Mesenchymal stem cell (in vitro differentiated cells and primary cell): ENCODE measurements around the gene CNTNAP2.

Source experiments
- DNase-seq: peaks from one replicate; pipeline ENCODE4 v3.0.0-alpha.2; 2013
- H2AFZ ChIP-seq: one replicate; pipeline ENCODE4 v1.6.1; 2013; ENCODE audit warnings: low read depth, mild to moderate bottlenecking, control low read depth, inconsistent platforms, low read length, moderate library complexity
- H2AK5ac ChIP-seq: 2 replicates; pipeline ENCODE4 v1.6.1; 2013; ENCODE audit warnings: low read length, moderate library complexity, mild to moderate bottlenecking, inconsistent platforms; ENCODE audit not compliant: severe bottlenecking
- H2BK120ac ChIP-seq: one replicate; pipeline ENCODE4 v1.6.1; 2013; ENCODE audit warnings: low read depth, mild to moderate bottlenecking, inconsistent platforms, low read length, moderate library complexity
- H2BK12ac ChIP-seq, 2 experiments: one replicate each; pipeline ENCODE4 v1.6.1; 2013; ENCODE audit warnings: inconsistent platforms in 2 of 2, low read length in 2 of 2, mild to moderate bottlenecking in 2 of 2, moderate library complexity in 2 of 2, control low read depth in 1 of 2
- H2BK15ac ChIP-seq: one replicate; pipeline ENCODE4 v1.6.1; 2013; ENCODE audit warnings: mild to moderate bottlenecking, low read depth, inconsistent platforms; ENCODE audit not compliant: poor library complexity, severe bottlenecking
- H2BK5ac ChIP-seq: 2 replicates; pipeline ENCODE4 v1.6.1; 2013; ENCODE audit warnings: low read depth, mild to moderate bottlenecking, low read length, control low read depth, inconsistent platforms; ENCODE audit not compliant: poor library complexity, severe bottlenecking
- H3K14ac ChIP-seq, 2 experiments: one replicate each; pipeline ENCODE4 v1.6.1; 2013; ENCODE audit warnings: inconsistent platforms in 2 of 2, low read length in 2 of 2, control low read depth in 1 of 2, mild to moderate bottlenecking in 1 of 2, moderate library complexity in 1 of 2
- H3K18ac ChIP-seq, 2 experiments: one replicate each; pipeline ENCODE4 v1.6.1; 2013; ENCODE audit warnings: inconsistent platforms in 2 of 2, low read length in 2 of 2, control low read depth in 1 of 2, low read depth in 1 of 2, mild to moderate bottlenecking in 1 of 2
- H3K23ac ChIP-seq, 2 experiments: one replicate each; pipeline ENCODE4 v1.6.1; 2013; ENCODE audit warnings: inconsistent platforms in 2 of 2, low read length in 2 of 2, mild to moderate bottlenecking in 2 of 2, moderate library complexity in 2 of 2, control low read depth in 1 of 2
- H3K27ac ChIP-seq: 2 replicates; pipeline ENCODE4 v1.5.1; 2013; ENCODE audit warnings: mild to moderate bottlenecking, moderate library complexity, low read length, control low read depth, inconsistent platforms; ENCODE audit not compliant: poor library complexity, severe bottlenecking
- H3K27me3 ChIP-seq, 2 experiments: 2 replicates each; pipeline versions ENCODE4 v1.6.1 to v1.7.0; 2013; ENCODE audit warnings: low read length in 2 of 2, mild to moderate bottlenecking in 2 of 2, moderate library complexity in 2 of 2, control low read depth in 1 of 2, inconsistent platforms in 1 of 2; ENCODE audit not compliant: control insufficient read depth in 1 of 2, insufficient read depth in 1 of 2
- H3K36me3 ChIP-seq, 2 experiments: 2 replicates each; pipeline versions ENCODE4 v1.6.1 to v1.7.0; 2013; ENCODE audit warnings: low read length in 2 of 2, control low read depth in 1 of 2, inconsistent platforms in 1 of 2, low read depth in 1 of 2, mild to moderate bottlenecking in 1 of 2; ENCODE audit not compliant: insufficient read depth in 2 of 2, control insufficient read depth in 1 of 2
- H3K4ac ChIP-seq, 2 experiments: one replicate each; pipeline ENCODE4 v1.6.1; 2013; ENCODE audit warnings: inconsistent platforms in 2 of 2, low read length in 2 of 2, mild to moderate bottlenecking in 2 of 2, moderate library complexity in 2 of 2, control low read depth in 1 of 2, low read depth in 1 of 2
- H3K4me1 ChIP-seq: 2 replicates; pipeline ENCODE4 v1.6.1; 2013; ENCODE audit warnings: low read depth, low read length, control low read depth; ENCODE audit not compliant: control insufficient read depth, insufficient read depth
- H3K4me2 ChIP-seq: 2 replicates; pipeline ENCODE4 v1.6.1; 2013; ENCODE audit warnings: low read length, mild to moderate bottlenecking, inconsistent platforms; ENCODE audit not compliant: poor library complexity, severe bottlenecking
- H3K4me3 ChIP-seq, 2 experiments: 2 replicates each; pipeline versions ENCODE4 v1.5.1 to v1.7.0; 2013; ENCODE audit warnings: low read length in 2 of 2, mild to moderate bottlenecking in 2 of 2, control low read depth in 1 of 2, low read depth in 1 of 2; ENCODE audit not compliant: insufficient read depth in 1 of 2
- H3K79me1 ChIP-seq: replicated peaks from 2 replicates; pipeline ENCODE4 v1.6.1; 2013; ENCODE audit warnings: mild to moderate bottlenecking, control low read depth, low read length, inconsistent platforms; ENCODE audit not compliant: poor library complexity, severe bottlenecking
- H3K9ac ChIP-seq: 2 replicates; pipeline ENCODE4 v1.7.0; 2013; ENCODE audit warnings: mild to moderate bottlenecking, low read length, moderate library complexity
- H3K9me3 ChIP-seq: 2 replicates; pipeline ENCODE4 v1.7.0; 2013; ENCODE audit warnings: mild to moderate bottlenecking, low read length; ENCODE audit not compliant: control insufficient read depth
- H4K8ac ChIP-seq: one replicate; pipeline ENCODE4 v1.6.1; 2013; ENCODE audit warnings: inconsistent platforms, mild to moderate bottlenecking, low read length, moderate library complexity
- H4K91ac ChIP-seq: one replicate; pipeline ENCODE4 v1.6.1; 2013; ENCODE audit warnings: mild to moderate bottlenecking, low read length, inconsistent platforms
- WGBS: methylation state at CpG from one replicate; pipeline ENCODE4 v1.1.7; 2013; ENCODE audit warnings: mixed read lengths; 5-methylcytosine and 5-hydroxymethylcytosine counted together

Gene CNTNAP2

GRCh38 chr7:147276783-147277370, 1160.3 kb downstream of the CNTNAP2 start:
- Histone ChIP-seq H2BK12ac (no peak overlapping the region), H3K9ac (no peak overlapping the region), H3K4ac (no peak overlapping the region), H2AK5ac (no peak overlapping the region), H4K91ac (no peak overlapping the region), H4K8ac (no peak overlapping the region), H2BK5ac (no peak overlapping the region), H3K18ac (no peak overlapping the region), H3K4me3 (no peak overlapping the region), H2BK15ac (no peak overlapping the region), H3K27ac (no peak overlapping the region), H3K4me2 (no peak overlapping the region), H3K9me3 (peaks cover 26% of the 10 kb centered on the region), H3K79me1 (no peaks in the 10 kb centered on the region), H3K27me3 (no peaks in the 10 kb centered on the region), H2AFZ (no peak overlapping the region), H3K36me3 (no peaks in the 10 kb centered on the region), H3K14ac (no peak overlapping the region), H2BK120ac (no peak overlapping the region), H3K4me1 (no peaks in the 10 kb centered on the region), H3K23ac (no peak overlapping the region)
- DNase-seq: no peak
- 85% methylated on average over 2 of the region's 6 CpGs for WGBS

GRCh38 chr7:147279514-147279913, 1162.9 kb downstream of the CNTNAP2 start:
- Histone ChIP-seq H3K36me3 (no peaks in the 10 kb centered on the region), H3K27ac (no peak overlapping the region), H3K4me1 (no peaks in the 10 kb centered on the region), H3K79me1 (no peaks in the 10 kb centered on the region), H2BK15ac (no peak overlapping the region), H3K9ac (no peak overlapping the region), H3K18ac (no peak overlapping the region), H4K8ac (no peak overlapping the region), H2BK120ac (no peak overlapping the region), H3K4me2 (no peak overlapping the region), H3K9me3 (peaks cover 15% of the 10 kb centered on the region), H3K14ac (no peak overlapping the region), H3K27me3 (no peaks in the 10 kb centered on the region), H2BK5ac (no peak overlapping the region), H2BK12ac (no peak overlapping the region), H2AK5ac (no peak overlapping the region), H3K23ac (no peak overlapping the region), H2AFZ (no peak overlapping the region), H3K4ac (no peak overlapping the region), H3K4me3 (no peak overlapping the region), H4K91ac (no peak overlapping the region)
- no peak for DNase-seq
- 83% methylated on average over 4 of the region's 4 CpGs for WGBS

GRCh38 chr7:147279964-147280374, 1163.4 kb downstream of the CNTNAP2 start:
- no peak overlapping the region for H2BK12ac ChIP-seq
- no peaks in the 10 kb centered on the region for H3K79me1 ChIP-seq
- no peak overlapping the region for H3K9ac ChIP-seq
- H2AK5ac ChIP-seq: no peak overlapping the region
- H3K36me3 ChIP-seq: no peaks in the 10 kb centered on the region
- 74% methylated on average over 2 of the region's 2 CpGs for WGBS
- H3K4me1 ChIP-seq: no peaks in the 10 kb centered on the region
- H4K91ac ChIP-seq: no peak overlapping the region
- no peak overlapping the region for H3K27ac ChIP-seq
- H3K4me2 ChIP-seq: no peak overlapping the region
- H2BK120ac ChIP-seq: no peak overlapping the region
- peaks cover 12% of the 10 kb centered on the region for H3K9me3 ChIP-seq
- H3K4me3 ChIP-seq: no peak overlapping the region
- H3K14ac ChIP-seq: no peak overlapping the region
- H2BK15ac ChIP-seq: no peak overlapping the region
- H3K23ac ChIP-seq: no peak overlapping the region
- no peak overlapping the region for H3K18ac ChIP-seq
- no peak overlapping the region for H2BK5ac ChIP-seq
- no peaks in the 10 kb centered on the region for H3K27me3 ChIP-seq
- H4K8ac ChIP-seq: no peak overlapping the region
- H2AFZ ChIP-seq: no peak overlapping the region
- no peak overlapping the region for H3K4ac ChIP-seq
- DNase-seq: no peak

- no peak overlapping the region for H2AK5ac ChIP-seq
- H4K91ac ChIP-seq: no peak overlapping the region
- H2BK12ac ChIP-seq: no peak overlapping the region
- no peaks in the 10 kb centered on the region for H3K9me3 ChIP-seq
- H3K27me3 ChIP-seq: no peaks in the 10 kb centered on the region
- H3K36me3 ChIP-seq: no peaks in the 10 kb centered on the region
- H3K4ac ChIP-seq: no peak overlapping the region
- H3K27ac ChIP-seq: no peak overlapping the region
- no peak overlapping the region for H3K4me3 ChIP-seq
- H2AFZ ChIP-seq: no peak overlapping the region
- no peak overlapping the region for H3K14ac ChIP-seq
- H4K8ac ChIP-seq: no peak overlapping the region
- H3K18ac ChIP-seq: no peak overlapping the region
- H3K79me1 ChIP-seq: no peaks in the 10 kb centered on the region
- no peaks in the 10 kb centered on the region for H3K4me1 ChIP-seq
- H3K9ac ChIP-seq: no peak overlapping the region
- no peak overlapping the region for H3K4me2 ChIP-seq
- no peak overlapping the region for H2BK120ac ChIP-seq
- H2BK15ac ChIP-seq: no peak overlapping the region
- DNase-seq: no peak
- no peak overlapping the region for H2BK5ac ChIP-seq
- no peak overlapping the region for H3K23ac ChIP-seq
Measured at GRCh38 chr7:147282204-147282603, 1165.6 kb downstream of the CNTNAP2 start.
